ENCODE data around the gene SORL1-AS1.

DNA sequence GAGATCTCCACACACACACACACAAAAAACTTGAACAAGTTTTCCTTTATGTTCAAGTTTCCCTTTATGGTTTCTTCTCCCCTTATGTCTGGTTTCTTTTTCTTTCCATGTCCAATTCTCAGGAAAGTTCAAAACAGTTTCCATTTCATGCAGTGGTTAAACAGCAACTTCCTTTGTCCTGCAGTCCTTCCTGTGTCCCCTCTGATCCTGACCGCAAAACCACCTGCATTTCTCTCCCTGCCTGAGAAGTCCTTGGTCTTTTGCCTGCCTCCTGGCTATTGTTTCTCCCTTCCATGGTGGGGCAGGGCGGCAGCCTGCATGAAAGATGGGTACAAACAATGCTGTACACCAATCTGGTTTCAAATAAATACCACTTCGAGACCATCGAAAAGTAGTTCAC lies 58.9 kb downstream of the SORL1-AS1 start:
- TF ChIP-seq CTCF (IDR thresholded peaks at IDR 0.05) (no peak), POLR2A (IDR thresholded peaks at IDR 0.05) (no peak)
